ENCODE measurements around the gene FKBP7. TPM values are rescaled to one million over a fixed set of nuclear protein-coding genes. Genes with fewer than 3 reads are reported as not detected.

FKBP7 gene
- total and polyA plus RNA-seq, 2 of the 13 experiments (the other 11 are each of a cell fraction or from before 2014, with no cell fraction given) = 12.4 to 14.8 TPM

DNA sequence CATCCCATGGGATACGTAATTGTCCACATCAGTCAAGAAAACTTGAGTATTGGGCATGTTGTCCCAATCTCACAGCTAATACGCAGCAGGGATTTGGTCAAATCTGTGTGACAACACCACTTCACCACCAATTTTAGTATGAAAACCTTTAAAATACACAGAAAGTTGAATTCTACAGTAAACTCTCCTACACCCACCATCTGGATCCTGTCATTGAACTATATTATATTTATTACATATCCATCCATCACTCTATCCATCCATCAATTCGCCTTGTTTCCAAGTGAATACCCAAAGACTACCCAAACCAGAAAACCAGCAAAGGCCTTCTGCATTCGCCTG is 846 bp upstream of the FKBP7 start (continued):
- TF ChIP-seq, protein P1, sequence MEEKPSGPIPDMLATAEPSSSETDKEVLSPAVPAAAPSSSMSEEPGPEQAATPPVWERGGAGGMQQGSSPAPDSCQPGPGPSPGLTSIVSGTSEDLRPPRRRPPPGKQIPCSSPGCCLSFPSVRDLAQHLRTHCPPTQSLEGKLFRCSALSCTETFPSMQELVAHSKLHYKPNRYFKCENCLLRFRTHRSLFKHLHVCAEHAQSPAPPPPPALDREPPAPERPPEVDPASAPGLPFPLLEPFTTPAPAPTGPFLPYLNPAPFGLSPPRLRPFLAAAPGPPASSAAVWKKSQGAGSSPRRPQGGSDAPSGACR (CRISPR knock-in tag; IDR thresholded peaks at IDR 0.05) = no peak
- TF ChIP-seq ATM (IDR thresholded peaks at IDR 0.05; ENCODE audit: borderline replicate concordance) (no peak), MXI1 (IDR thresholded peaks at IDR 0.05; ENCODE audit: borderline replicate concordance, low read depth, low read length) (no peak), ZSCAN29 (CRISPR knock-in tag; conservative IDR thresholded peaks at IDR 0.05) (no peak), ZNF124 (CRISPR knock-in tag; IDR thresholded peaks at IDR 0.05) (no peak), DNMT1 (CRISPR knock-in tag; IDR thresholded peaks at IDR 0.05) (no peak), SP5 (CRISPR knock-in tag; IDR thresholded peaks at IDR 0.05; ENCODE audit: borderline replicate concordance, low read depth) (no peak), ZNF619 (CRISPR knock-in tag; IDR thresholded peaks at IDR 0.05) (no peak), ARHGAP35 (CRISPR knock-in tag; IDR thresholded peaks at IDR 0.05; ENCODE audit: borderline replicate concordance) (no peak), ZNF256 (CRISPR knock-in tag; conservative IDR thresholded peaks at IDR 0.05) (no peak), FOSL1 (CRISPR knock-in tag; IDR thresholded peaks at IDR 0.05; ENCODE audit: borderline replicate concordance) (no peak), POLR2G (IDR thresholded peaks at IDR 0.05; ENCODE audit: low read depth, low read length) (no peak)
- TF ChIP-seq, protein P2, sequence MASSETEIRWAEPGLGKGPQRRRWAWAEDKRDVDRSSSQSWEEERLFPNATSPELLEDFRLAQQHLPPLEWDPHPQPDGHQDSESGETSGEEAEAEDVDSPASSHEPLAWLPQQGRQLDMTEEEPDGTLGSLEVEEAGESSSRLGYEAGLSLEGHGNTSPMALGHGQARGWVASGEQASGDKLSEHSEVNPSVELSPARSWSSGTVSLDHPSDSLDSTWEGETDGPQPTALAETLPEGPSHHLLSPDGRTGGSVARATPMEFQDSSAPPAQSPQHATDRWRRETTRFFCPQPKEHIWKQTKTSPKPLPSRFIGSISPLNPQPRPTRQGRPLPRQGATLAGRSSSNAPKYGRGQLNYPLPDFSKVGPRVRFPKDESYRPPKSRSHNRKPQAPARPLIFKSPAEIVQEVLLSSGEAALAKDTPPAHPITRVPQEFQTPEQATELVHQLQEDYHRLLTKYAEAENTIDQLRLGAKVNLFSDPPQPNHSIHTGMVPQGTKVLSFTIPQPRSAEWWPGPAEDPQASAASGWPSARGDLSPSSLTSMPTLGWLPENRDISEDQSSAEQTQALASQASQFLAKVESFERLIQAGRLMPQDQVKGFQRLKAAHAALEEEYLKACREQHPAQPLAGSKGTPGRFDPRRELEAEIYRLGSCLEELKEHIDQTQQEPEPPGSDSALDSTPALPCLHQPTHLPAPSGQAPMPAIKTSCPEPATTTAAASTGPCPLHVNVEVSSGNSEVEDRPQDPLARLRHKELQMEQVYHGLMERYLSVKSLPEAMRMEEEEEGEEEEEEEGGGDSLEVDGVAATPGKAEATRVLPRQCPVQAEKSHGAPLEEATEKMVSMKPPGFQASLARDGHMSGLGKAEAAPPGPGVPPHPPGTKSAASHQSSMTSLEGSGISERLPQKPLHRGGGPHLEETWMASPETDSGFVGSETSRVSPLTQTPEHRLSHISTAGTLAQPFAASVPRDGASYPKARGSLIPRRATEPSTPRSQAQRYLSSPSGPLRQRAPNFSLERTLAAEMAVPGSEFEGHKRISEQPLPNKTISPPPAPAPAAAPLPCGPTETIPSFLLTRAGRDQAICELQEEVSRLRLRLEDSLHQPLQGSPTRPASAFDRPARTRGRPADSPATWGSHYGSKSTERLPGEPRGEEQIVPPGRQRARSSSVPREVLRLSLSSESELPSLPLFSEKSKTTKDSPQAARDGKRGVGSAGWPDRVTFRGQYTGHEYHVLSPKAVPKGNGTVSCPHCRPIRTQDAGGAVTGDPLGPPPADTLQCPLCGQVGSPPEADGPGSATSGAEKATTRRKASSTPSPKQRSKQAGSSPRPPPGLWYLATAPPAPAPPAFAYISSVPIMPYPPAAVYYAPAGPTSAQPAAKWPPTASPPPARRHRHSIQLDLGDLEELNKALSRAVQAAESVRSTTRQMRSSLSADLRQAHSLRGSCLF (CRISPR knock-in tag; IDR thresholded peaks at IDR 0.05; ENCODE audit: borderline replicate concordance) = no peak
- TF ChIP-seq, protein P3, sequence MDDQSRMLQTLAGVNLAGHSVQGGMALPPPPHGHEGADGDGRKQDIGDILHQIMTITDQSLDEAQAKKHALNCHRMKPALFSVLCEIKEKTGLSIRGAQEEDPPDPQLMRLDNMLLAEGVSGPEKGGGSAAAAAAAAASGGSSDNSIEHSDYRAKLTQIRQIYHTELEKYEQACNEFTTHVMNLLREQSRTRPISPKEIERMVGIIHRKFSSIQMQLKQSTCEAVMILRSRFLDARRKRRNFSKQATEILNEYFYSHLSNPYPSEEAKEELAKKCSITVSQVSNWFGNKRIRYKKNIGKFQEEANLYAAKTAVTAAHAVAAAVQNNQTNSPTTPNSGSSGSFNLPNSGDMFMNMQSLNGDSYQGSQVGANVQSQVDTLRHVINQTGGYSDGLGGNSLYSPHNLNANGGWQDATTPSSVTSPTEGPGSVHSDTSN (CRISPR knock-in tag; IDR thresholded peaks at IDR 0.05; ENCODE audit: borderline replicate concordance) = no peak
- TF ChIP-seq, protein P4, sequence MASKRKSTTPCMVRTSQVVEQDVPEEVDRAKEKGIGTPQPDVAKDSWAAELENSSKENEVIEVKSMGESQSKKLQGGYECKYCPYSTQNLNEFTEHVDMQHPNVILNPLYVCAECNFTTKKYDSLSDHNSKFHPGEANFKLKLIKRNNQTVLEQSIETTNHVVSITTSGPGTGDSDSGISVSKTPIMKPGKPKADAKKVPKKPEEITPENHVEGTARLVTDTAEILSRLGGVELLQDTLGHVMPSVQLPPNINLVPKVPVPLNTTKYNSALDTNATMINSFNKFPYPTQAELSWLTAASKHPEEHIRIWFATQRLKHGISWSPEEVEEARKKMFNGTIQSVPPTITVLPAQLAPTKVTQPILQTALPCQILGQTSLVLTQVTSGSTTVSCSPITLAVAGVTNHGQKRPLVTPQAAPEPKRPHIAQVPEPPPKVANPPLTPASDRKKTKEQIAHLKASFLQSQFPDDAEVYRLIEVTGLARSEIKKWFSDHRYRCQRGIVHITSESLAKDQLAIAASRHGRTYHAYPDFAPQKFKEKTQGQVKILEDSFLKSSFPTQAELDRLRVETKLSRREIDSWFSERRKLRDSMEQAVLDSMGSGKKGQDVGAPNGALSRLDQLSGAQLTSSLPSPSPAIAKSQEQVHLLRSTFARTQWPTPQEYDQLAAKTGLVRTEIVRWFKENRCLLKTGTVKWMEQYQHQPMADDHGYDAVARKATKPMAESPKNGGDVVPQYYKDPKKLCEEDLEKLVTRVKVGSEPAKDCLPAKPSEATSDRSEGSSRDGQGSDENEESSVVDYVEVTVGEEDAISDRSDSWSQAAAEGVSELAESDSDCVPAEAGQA (IDR thresholded peaks at IDR 0.05; ENCODE audit: low read depth) = no peak
- TF ChIP-seq, protein P4 (CRISPR knock-in tag; IDR thresholded peaks at IDR 0.05; ENCODE audit: borderline replicate concordance) = no peak
